GM18951 (cell line): ENCODE measurements around the gene DHCR7.

Experiments used
- POLR2A ChIP-seq: IDR thresholded peaks from 4 replicates; pipeline ENCODE4 v1.6.1; 2011; ENCODE audit warnings: mild to moderate bottlenecking; ENCODE audit not compliant: insufficient read length, insufficient read depth; ENCODE audit errors: extremely low read depth
- in situ Hi-C: fragments of 300-500 bp; cut with MboI; formaldehyde crosslinking; loops from one replicate; pipeline ENCODE4 v1.12.0; 2022; ENCODE audit warnings: low sequenced_read_pairs, mixed read lengths, inconsistent platforms; ENCODE audit not compliant: unreplicated experiment

The DHCR7 gene

GRCh38 chr11:71421392-71421950, 26.7 kb downstream of the DHCR7 start:
- in situ Hi-C loops: no loop called here
- TF ChIP-seq POLR2A: no peak

- no peak for TF ChIP-seq POLR2A
- in situ Hi-C loops: no loop called here
Observed at GRCh38 chr11:71420455-71421241, 27.5 kb downstream of the DHCR7 start.

GRCh38 chr11:71418643-71419042, 29.6 kb downstream of the DHCR7 start:
- in situ Hi-C loops: no loop called here
- TF ChIP-seq POLR2A: no peak

GRCh38 chr11:71414645-71415044, 33.5 kb downstream of the DHCR7 start:
- in situ Hi-C loops: no loop called here
- TF ChIP-seq POLR2A: no peak

- in situ Hi-C loops: no loop called here
- no peak for TF ChIP-seq POLR2A
Observed at GRCh38 chr11:71410363-71410966, 37.7 kb downstream of the DHCR7 start.

GRCh38 chr11:71408826-71409225, 39.4 kb downstream of the DHCR7 start:
- in situ Hi-C loops: no loop called here
- TF ChIP-seq POLR2A: no peak

- in situ Hi-C loops: no loop called here
- TF ChIP-seq POLR2A: no peak
Observed at GRCh38 chr11:71407356-71407755, 40.8 kb downstream of the DHCR7 start.

GRCh38 chr11:71406681-71407080, 41.5 kb downstream of the DHCR7 start:
- TF ChIP-seq POLR2A: no peak
- in situ Hi-C loops: no loop called here

- TF ChIP-seq POLR2A: no peak
- in situ Hi-C loops: no loop called here
Observed at GRCh38 chr11:71404209-71404608, 44.0 kb downstream of the DHCR7 start.

- TF ChIP-seq POLR2A: no peak
- in situ Hi-C loops: no loop called here
Observed at GRCh38 chr11:71402878-71403277, 45.3 kb downstream of the DHCR7 start.

- in situ Hi-C loops: no loop called here
- no peak for TF ChIP-seq POLR2A
Observed at GRCh38 chr11:71400216-71400615, 48.0 kb downstream of the DHCR7 start.

GRCh38 chr11:71399341-71399740, 48.9 kb downstream of the DHCR7 start:
- TF ChIP-seq POLR2A: no peak
- in situ Hi-C loops: no loop called here

GRCh38 chr11:71397961-71398360, 50.2 kb downstream of the DHCR7 start:
- TF ChIP-seq POLR2A: no peak
- in situ Hi-C loops: no loop called here

- in situ Hi-C loops: no loop called here
- no peak for TF ChIP-seq POLR2A
Observed at GRCh38 chr11:71397331-71397860, 50.8 kb downstream of the DHCR7 start.

GRCh38 chr11:71396548-71397123, 51.6 kb downstream of the DHCR7 start:
- in situ Hi-C loops: no loop called here
- TF ChIP-seq POLR2A: no peak
